Inflammatory macrophage treated with lipopolysaccharide for 1 hour (primary cell): Measurements from ENCODE around the gene CHMP2A.
"Not testable (repeated sequence)": the region's sequence is repeated elsewhere in the genome, so short reads cannot be mapped to it uniquely, and the experiment has no call there.

ENCODE experiments used
- DNase-seq, 2 donors: peaks; one replicate each; pipeline ENCODE4 v3.0.0-alpha.2; 2020 to 2022

Gene CHMP2A

GRCh38 chr19:58510084-58510862 is 44.6 kb downstream of the CHMP2A start:
- DNase-seq = no peak

- no peak for DNase-seq
These were observed 45.2 kb downstream of the CHMP2A start for GRCh38 chr19:58509731-58510083.

DNA sequence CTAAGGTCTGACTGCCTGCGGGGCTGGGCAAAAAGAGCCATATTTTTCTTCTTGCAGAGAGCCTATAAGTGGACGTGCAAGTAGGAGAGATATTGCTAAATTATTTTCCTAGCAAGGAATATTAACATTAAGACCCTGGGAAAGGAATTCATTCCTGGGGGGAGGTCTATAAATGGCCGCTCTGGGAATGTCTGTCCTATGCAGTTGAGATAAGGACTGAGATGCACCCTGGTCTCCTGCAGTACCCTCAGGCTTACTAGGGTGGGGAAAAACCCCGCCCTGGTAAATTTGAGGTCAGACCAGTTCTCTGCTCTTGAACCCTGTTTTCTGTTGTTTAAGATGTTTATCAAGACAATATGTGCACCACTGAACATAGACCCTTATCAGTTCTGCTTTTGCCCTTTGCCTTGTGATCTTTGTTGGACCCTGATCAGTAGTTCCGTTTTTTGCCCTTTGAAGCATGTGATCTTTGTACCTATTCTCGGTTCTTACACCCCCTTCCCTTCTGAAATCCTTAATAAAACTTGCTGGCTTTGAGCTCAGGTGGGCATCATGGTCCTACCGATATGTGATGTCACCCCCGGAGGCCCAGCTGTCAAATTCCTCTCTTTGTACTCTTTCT is 47.2 kb downstream of the CHMP2A start:
- not testable (repeated sequence) for DNase-seq
